Liver (tissue), 9 donors: ENCODE measurements around the gene TMEM135. TPM values are rescaled to one million over a fixed set of nuclear protein-coding genes. Genes with fewer than 3 reads are reported as not detected.

ENCODE experiments used
- DNase-seq: peaks from one replicate; pipeline ENCODE4 v3.0.0-alpha.2; 2017; ENCODE audit warnings: low spot score
- H3K27ac ChIP-seq, 2 donors: one replicate each; pipeline ENCODE4 v1.7.0; 2013; ENCODE audit warnings: inconsistent platforms in 2 of 2, low read length in 2 of 2, control low read depth in 1 of 2, low read depth in 1 of 2, mild to moderate bottlenecking in 1 of 2
- H3K27me3 ChIP-seq, 4 donors: one replicate each; pipeline versions ENCODE4 v1.6.1 to v1.7.0; 2013; ENCODE audit warnings: low read length in 3 of 4, inconsistent platforms in 1 of 4, mild to moderate bottlenecking in 1 of 4, moderate library complexity in 1 of 4; ENCODE audit not compliant: control insufficient read depth in 4 of 4, insufficient read depth in 4 of 4
- H3K36me3 ChIP-seq, 4 donors: one replicate each; pipeline versions ENCODE4 v1.6.1 to v1.7.0; 2013; ENCODE audit warnings: low read length in 3 of 4, mild to moderate bottlenecking in 3 of 4, low read depth in 1 of 4, moderate library complexity in 1 of 4; ENCODE audit not compliant: control insufficient read depth in 4 of 4, insufficient read depth in 3 of 4
- H3K4me1 ChIP-seq, 4 donors: one replicate each; pipeline versions ENCODE4 v1.6.1 to v1.7.0; 2013; ENCODE audit warnings: low read length in 3 of 4, mild to moderate bottlenecking in 3 of 4, moderate library complexity in 1 of 4; ENCODE audit not compliant: control insufficient read depth in 4 of 4, insufficient read depth in 4 of 4
- H3K4me3 ChIP-seq, 3 donors: one replicate each; pipeline versions ENCODE4 v1.6.1 to v1.7.0; 2013; ENCODE audit warnings: low read length in 3 of 3, control low read depth in 1 of 3, low read depth in 1 of 3, mild to moderate bottlenecking in 1 of 3
- H3K9ac ChIP-seq, 2 donors: one replicate each; pipeline ENCODE4 v1.7.0; 2013; ENCODE audit warnings: low read length in 2 of 2, mild to moderate bottlenecking in 2 of 2, moderate library complexity in 2 of 2, control low read depth in 1 of 2, low read depth in 1 of 2
- H3K9me3 ChIP-seq, 4 donors: one replicate each; pipeline versions ENCODE4 v1.6.1 to v1.7.0; 2013; ENCODE audit warnings: low read length in 3 of 4; ENCODE audit not compliant: control insufficient read depth in 4 of 4
- ATF3 ChIP-seq: IDR thresholded peaks from 2 replicates; pipeline ENCODE4 v1.6.1; 2016; ENCODE audit warnings: antibody characterized with exemption
- EGR1 ChIP-seq, 2 donors: IDR thresholded peaks; 2 replicates each; pipeline ENCODE4 v1.6.1; 2016 to 2018; ENCODE audit warnings: antibody characterized with exemption in 2 of 2, low read depth in 2 of 2
- FOXA1 ChIP-seq: IDR thresholded peaks from 2 replicates; pipeline ENCODE4 v1.6.1; 2016; ENCODE audit warnings: antibody characterized with exemption
- FOXA2 ChIP-seq: IDR thresholded peaks from 2 replicates; pipeline ENCODE4 v1.6.1; 2016; ENCODE audit warnings: antibody characterized with exemption
- GABPA ChIP-seq, 2 donors: IDR thresholded peaks in 1 of 2; conservative IDR thresholded peaks in 1 of 2; 2 replicates each; pipeline ENCODE4 v1.6.1; 2016; ENCODE audit warnings: antibody characterized with exemption in 2 of 2, mild to moderate bottlenecking in 1 of 2, moderate library complexity in 1 of 2
- HNF4A ChIP-seq, 2 donors: conservative IDR thresholded peaks; 2 replicates each; pipeline ENCODE4 v1.6.1; 2016; ENCODE audit warnings: antibody characterized with exemption in 2 of 2, mild to moderate bottlenecking in 2 of 2
- HNF4G ChIP-seq: IDR thresholded peaks from 2 replicates; pipeline ENCODE4 v1.6.1; 2016; ENCODE audit warnings: antibody characterized with exemption
- JUND ChIP-seq, 2 donors: IDR thresholded peaks; 2 replicates each; pipeline ENCODE4 v1.6.1; 2016; ENCODE audit warnings: antibody characterized with exemption in 2 of 2
- NR2F2 ChIP-seq: IDR thresholded peaks from 2 replicates; pipeline ENCODE4 v1.6.1; 2016; ENCODE audit warnings: antibody characterized with exemption
- RAD21 ChIP-seq, 2 donors: IDR thresholded peaks; 2 replicates each; pipeline ENCODE4 v1.6.1; 2016; ENCODE audit warnings: antibody characterized with exemption in 2 of 2, mild to moderate bottlenecking in 2 of 2
- RXRA ChIP-seq, 2 donors: IDR thresholded peaks; 2 replicates each; pipeline ENCODE4 v1.6.1; 2017 to 2018; ENCODE audit warnings: antibody characterized with exemption in 2 of 2, mild to moderate bottlenecking in 1 of 2
- SP1 ChIP-seq: IDR thresholded peaks from 2 replicates; pipeline ENCODE4 v1.6.1; 2018; ENCODE audit warnings: antibody characterized with exemption, mild to moderate bottlenecking
- TAF1 ChIP-seq: conservative IDR thresholded peaks from 2 replicates; pipeline ENCODE4 v1.6.1; 2016; ENCODE audit warnings: antibody characterized with exemption, mild to moderate bottlenecking
- YY1 ChIP-seq: IDR thresholded peaks from 2 replicates; pipeline ENCODE4 v1.6.1; 2016; ENCODE audit warnings: antibody characterized with exemption, mild to moderate bottlenecking
- ZBTB33 ChIP-seq: IDR thresholded peaks from 2 replicates; pipeline ENCODE4 v1.6.1; 2016; ENCODE audit warnings: antibody characterized with exemption
- WGBS: extraction: QIAGEN DNeasy Blood & Tissue Kit; methylation state at CpG from one replicate; pipeline ENCODE4 v1.1.7; 2013; 5-methylcytosine and 5-hydroxymethylcytosine counted together
- polyA plus RNA-seq, 2 donors: library from polyadenylated mRNA; stranded (reverse) in 1 of 2; unstranded in 1 of 2; fragments of 200-250 nt in 1 of 2; fragments of >200 nt in 1 of 2; fragmentation: Nextera tagmentation in 1 of 2; extraction: Ambion mirVana in 1 of 2; gene quantifications; one replicate each; pipeline versions ENCODE4 v1.2.1 to v1.2.3, GENCODE V29; 2013 to 2015
- total RNA-seq, 2 donors: library from RNA; depleted of rRNA; stranded (reverse); fragments of >200 nt; gene quantifications; one replicate each; pipeline ENCODE4 v1.2.3, GENCODE V29; 2014
- TF ChIP-seq, protein P1 (sequence below): fragments of 150-350 bp; IDR thresholded peaks from 2 replicates; pipeline ENCODE4 v1.5.1; 2017; ENCODE audit warnings: improper control_type of control experiment, low read depth, low read length; ENCODE audit not compliant: missing input control
- donor health status: healthy.
- donor health status: healthy.
- donor health status: healthy.
- donor health status: healthy.
- donor health status: healthy.

The TMEM135 gene
- total and polyA plus RNA-seq, 4 donors: 10.0 to 38.9 (median 23.5) TPM

- H3K9ac ChIP-seq: no peak overlapping the region
- H3K27me3 ChIP-seq: no peaks in the 10 kb centered on the region
- no peaks in the 10 kb centered on the region for H3K36me3 ChIP-seq
- WGBS: 76% methylated on average over 5 of the region's 5 CpGs
- H3K4me1 ChIP-seq: no peaks in the 10 kb centered on the region
- no peak for DNase-seq
- TF ChIP-seq ATF3 (no peak), FOXA1 (no peak), GABPA (IDR thresholded peaks at IDR 0.05 in 1 of 2, conservative IDR thresholded peaks at IDR 0.05 in 1 of 2) (no peak), TAF1 (no peak), SP1 (no peak), HNF4G (no peak), RXRA (IDR thresholded peaks at IDR 0.05) (no peak), NR2F2 (no peak), EGR1 (IDR thresholded peaks at IDR 0.05; ENCODE audit: low read depth in 2 of 2) (no peak), FOXA2 (no peak), ZBTB33 (no peak), HNF4A (conservative IDR thresholded peaks at IDR 0.05) (no peak), JUND (IDR thresholded peaks at IDR 0.05) (no peak), RAD21 (IDR thresholded peaks at IDR 0.05) (no peak)
- TF ChIP-seq, protein P1, sequence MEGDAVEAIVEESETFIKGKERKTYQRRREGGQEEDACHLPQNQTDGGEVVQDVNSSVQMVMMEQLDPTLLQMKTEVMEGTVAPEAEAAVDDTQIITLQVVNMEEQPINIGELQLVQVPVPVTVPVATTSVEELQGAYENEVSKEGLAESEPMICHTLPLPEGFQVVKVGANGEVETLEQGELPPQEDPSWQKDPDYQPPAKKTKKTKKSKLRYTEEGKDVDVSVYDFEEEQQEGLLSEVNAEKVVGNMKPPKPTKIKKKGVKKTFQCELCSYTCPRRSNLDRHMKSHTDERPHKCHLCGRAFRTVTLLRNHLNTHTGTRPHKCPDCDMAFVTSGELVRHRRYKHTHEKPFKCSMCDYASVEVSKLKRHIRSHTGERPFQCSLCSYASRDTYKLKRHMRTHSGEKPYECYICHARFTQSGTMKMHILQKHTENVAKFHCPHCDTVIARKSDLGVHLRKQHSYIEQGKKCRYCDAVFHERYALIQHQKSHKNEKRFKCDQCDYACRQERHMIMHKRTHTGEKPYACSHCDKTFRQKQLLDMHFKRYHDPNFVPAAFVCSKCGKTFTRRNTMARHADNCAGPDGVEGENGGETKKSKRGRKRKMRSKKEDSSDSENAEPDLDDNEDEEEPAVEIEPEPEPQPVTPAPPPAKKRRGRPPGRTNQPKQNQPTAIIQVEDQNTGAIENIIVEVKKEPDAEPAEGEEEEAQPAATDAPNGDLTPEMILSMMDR: no peak
- H3K4me3 ChIP-seq: no peak overlapping the region
- no peaks in the 10 kb centered on the region for H3K9me3 ChIP-seq
- H3K27ac ChIP-seq: no peak overlapping the region
Observed at GRCh38 chr11:87368858-87369480, 331.2 kb downstream of the TMEM135 start.

- Histone ChIP-seq H3K9me3 (no peaks in the 10 kb centered on the region), H3K9ac (no peak overlapping the region), H3K27me3 (no peaks in the 10 kb centered on the region), H3K36me3 (no peaks in the 10 kb centered on the region), H3K27ac (no peak overlapping the region), H3K4me3 (no peak overlapping the region), H3K4me1 (no peaks in the 10 kb centered on the region)
- WGBS: 84% methylated on average over 4 of the region's 4 CpGs
- DNase-seq: no peak
- no peak for TF ChIP-seq YY1
- no peak for TF ChIP-seq NR2F2
- TF ChIP-seq ZBTB33: no peak
- no peak for TF ChIP-seq FOXA2
- TF ChIP-seq ATF3: no peak
- no peak for TF ChIP-seq EGR1 (IDR thresholded peaks at IDR 0.05; ENCODE audit: low read depth in 2 of 2)
Observed at GRCh38 chr11:87369888-87370287, 332.2 kb downstream of the TMEM135 start.
